Measurements from ENCODE around the gene CUTC.
A peak's percentile ranks its signal among the peaks of the same experiment; 100 is the strongest.

DNA sequence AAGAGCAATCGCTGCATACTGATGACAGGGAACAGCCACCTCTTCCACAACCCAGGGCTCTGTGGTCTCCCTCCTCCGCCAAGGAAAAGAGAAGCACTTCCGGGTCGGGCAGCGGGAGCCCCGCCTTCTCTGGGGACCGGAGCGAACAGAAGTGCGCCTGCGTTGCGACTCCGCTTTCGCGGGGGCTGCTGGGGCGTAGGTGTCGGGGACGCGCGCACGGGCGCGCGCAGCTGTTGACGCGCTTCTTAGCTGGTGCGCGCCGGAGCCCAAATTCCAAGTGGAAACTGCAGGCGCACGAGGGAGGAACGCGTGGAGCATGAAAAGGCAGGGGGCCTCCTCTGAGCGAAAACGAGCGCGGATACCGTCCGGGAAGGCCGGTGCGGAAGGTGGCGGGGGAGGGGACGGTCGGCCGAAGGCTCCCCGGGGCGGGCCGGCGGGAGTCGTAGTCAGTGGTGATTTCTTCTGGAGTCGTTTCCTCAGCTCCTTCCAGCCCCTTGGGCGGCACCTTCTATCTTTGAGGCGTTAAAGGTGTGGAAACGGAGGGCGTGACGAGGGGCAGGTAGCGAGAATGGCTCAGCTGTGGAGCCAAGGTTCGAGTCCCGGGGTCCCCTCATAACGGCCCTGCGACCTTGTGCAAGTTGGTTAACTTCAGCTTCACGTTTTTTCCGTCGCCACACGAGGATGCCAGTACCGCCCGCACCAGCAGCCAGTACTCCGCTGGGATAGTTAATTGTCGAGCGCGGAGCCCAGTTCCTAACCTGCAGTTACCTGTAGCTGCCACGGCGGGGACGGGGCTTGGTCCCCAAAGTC is at the start of gene CUTC, which contains the start of gene COX15:
- TF ChIP-seq ARNTL (CRISPR knock-in tag; IDR thresholded peaks at IDR 0.05; ENCODE audit: borderline replicate concordance, low read depth) (no peak), ZC3H10 (CRISPR knock-in tag; IDR thresholded peaks at IDR 0.05) (no peak), CSDC2 (CRISPR knock-in tag; IDR thresholded peaks at IDR 0.05) (peak; percentile 43; the same call in 1 of the 2 replicates), TOX (CRISPR knock-in tag; IDR thresholded peaks at IDR 0.05; ENCODE audit: borderline replicate concordance) (no peak), SNAI2 (CRISPR knock-in tag; IDR thresholded peaks at IDR 0.05) (peak; percentile 84; the same call in 1 of the 2 replicates), BACH2 (CRISPR knock-in tag; IDR thresholded peaks at IDR 0.05; ENCODE audit: borderline replicate concordance) (no peak), OSR1 (CRISPR knock-in tag; IDR thresholded peaks at IDR 0.05) (no peak)
- TF ChIP-seq, protein P1, sequence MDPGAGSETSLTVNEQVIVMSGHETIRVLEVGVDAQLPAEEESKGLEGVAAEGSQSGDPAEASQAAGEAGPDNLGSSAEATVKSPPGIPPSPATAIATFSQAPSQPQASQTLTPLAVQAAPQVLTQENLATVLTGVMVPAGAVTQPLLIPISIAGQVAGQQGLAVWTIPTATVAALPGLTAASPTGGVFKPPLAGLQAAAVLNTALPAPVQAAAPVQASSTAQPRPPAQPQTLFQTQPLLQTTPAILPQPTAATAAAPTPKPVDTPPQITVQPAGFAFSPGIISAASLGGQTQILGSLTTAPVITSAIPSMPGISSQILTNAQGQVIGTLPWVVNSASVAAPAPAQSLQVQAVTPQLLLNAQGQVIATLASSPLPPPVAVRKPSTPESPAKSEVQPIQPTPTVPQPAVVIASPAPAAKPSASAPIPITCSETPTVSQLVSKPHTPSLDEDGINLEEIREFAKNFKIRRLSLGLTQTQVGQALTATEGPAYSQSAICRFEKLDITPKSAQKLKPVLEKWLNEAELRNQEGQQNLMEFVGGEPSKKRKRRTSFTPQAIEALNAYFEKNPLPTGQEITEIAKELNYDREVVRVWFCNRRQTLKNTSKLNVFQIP (CRISPR knock-in tag; IDR thresholded peaks at IDR 0.05; ENCODE audit: borderline replicate concordance, low read depth): no peak
- TF ChIP-seq, protein P2, sequence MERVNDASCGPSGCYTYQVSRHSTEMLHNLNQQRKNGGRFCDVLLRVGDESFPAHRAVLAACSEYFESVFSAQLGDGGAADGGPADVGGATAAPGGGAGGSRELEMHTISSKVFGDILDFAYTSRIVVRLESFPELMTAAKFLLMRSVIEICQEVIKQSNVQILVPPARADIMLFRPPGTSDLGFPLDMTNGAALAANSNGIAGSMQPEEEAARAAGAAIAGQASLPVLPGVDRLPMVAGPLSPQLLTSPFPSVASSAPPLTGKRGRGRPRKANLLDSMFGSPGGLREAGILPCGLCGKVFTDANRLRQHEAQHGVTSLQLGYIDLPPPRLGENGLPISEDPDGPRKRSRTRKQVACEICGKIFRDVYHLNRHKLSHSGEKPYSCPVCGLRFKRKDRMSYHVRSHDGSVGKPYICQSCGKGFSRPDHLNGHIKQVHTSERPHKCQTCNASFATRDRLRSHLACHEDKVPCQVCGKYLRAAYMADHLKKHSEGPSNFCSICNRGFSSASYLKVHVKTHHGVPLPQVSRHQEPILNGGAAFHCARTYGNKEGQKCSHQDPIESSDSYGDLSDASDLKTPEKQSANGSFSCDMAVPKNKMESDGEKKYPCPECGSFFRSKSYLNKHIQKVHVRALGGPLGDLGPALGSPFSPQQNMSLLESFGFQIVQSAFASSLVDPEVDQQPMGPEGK (CRISPR knock-in tag; IDR thresholded peaks at IDR 0.05; ENCODE audit: borderline replicate concordance): no peak
